H1 (cell line): ENCODE measurements around the gene ZDHHC9. TPM values are rescaled to one million over a fixed set of nuclear protein-coding genes. Genes with fewer than 3 reads are reported as not detected.

Experiments used
- CTCF ChIA-PET: fragments of 300-600 bp; sonication (Branson Sonifier 250); formaldehyde crosslinking; loops from one replicate; lab custom pipeline; 2021; ENCODE audit not compliant: partially characterized antibody; lab: Charles Lee
- POLR2A ChIA-PET: fragments of 300-600 bp; sonication (Branson Sonifier 250); formaldehyde crosslinking; loops from one replicate; lab custom pipeline; 2021; ENCODE audit warnings: inconsistent platforms; ENCODE audit not compliant: partially characterized antibody; lab: Charles Lee
- DNase-seq, 2 experiments: peaks; one replicate each; pipeline versions ENCODE4 v3.0.0 to v3.0.0-alpha.2; 2010 to 2022; ENCODE audit warnings: low spot score in 2 of 2, low read depth in 1 of 2, mixed read lengths in 1 of 2
- FAIRE-seq: peaks from 2 replicates; lab custom pipeline; 2011; peaks lifted over from hg19 to GRCh38; lab: Jason Lieb, UNC
- H2AFZ ChIP-seq: 2 replicates; pipeline ENCODE4 v1.8.1; 2012; ENCODE audit warnings: low read length, inconsistent platforms
- H2AK5ac ChIP-seq: 2 replicates; pipeline ENCODE4 v1.6.1; 2013; ENCODE audit warnings: low read depth, low read length
- H2BK120ac ChIP-seq: replicated peaks from 2 replicates; pipeline ENCODE3; 2013; ENCODE audit warnings: low read depth, low read length, inconsistent platforms
- H2BK12ac ChIP-seq: 2 replicates; pipeline ENCODE4 v1.6.1; 2013; ENCODE audit warnings: low read depth, low read length
- H2BK15ac ChIP-seq: 2 replicates; pipeline ENCODE4 v1.6.1; 2013; ENCODE audit warnings: low read length
- H2BK20ac ChIP-seq: 2 replicates; pipeline ENCODE4 v1.6.1; 2013; ENCODE audit warnings: low read length
- H2BK5ac ChIP-seq: 2 replicates; pipeline ENCODE4 v1.6.1; 2013; ENCODE audit warnings: low read depth, low read length
- H3K14ac ChIP-seq: 2 replicates; pipeline ENCODE4 v1.6.1; 2013; ENCODE audit warnings: inconsistent platforms; ENCODE audit not compliant: insufficient read length
- H3K18ac ChIP-seq: 2 replicates; pipeline ENCODE4 v1.6.1; 2013; ENCODE audit warnings: low read length; ENCODE audit errors: extremely low read depth
- H3K23ac ChIP-seq: 2 replicates; pipeline ENCODE4 v1.6.1; 2013; ENCODE audit warnings: inconsistent platforms; ENCODE audit not compliant: insufficient read length
- H3K23me2 ChIP-seq: 2 replicates; pipeline ENCODE4 v1.6.1; 2013; ENCODE audit warnings: low read depth, low read length
- H3K27ac ChIP-seq: 2 replicates; pipeline ENCODE4 v1.6.1; 2011; ENCODE audit warnings: low read depth, low read length, inconsistent platforms
- H3K27me3 ChIP-seq, 4 experiments: replicated peaks in 1 of 4; 1 replicate in 1 of 4; 2 replicates in 3 of 4; pipeline versions ENCODE4 v1.6.1 to v1.8.1; 2011 to 2013; ENCODE audit warnings: low read length in 3 of 4, mild to moderate bottlenecking in 3 of 4, inconsistent platforms in 2 of 4, mixed read lengths in 2 of 4, moderate library complexity in 1 of 4; ENCODE audit not compliant: control insufficient read depth in 3 of 4, insufficient read depth in 3 of 4; ENCODE audit errors: extremely low read depth in 1 of 4
- H3K36me3 ChIP-seq, 4 experiments: 2 replicates each; pipeline versions ENCODE4 v1.6.1 to v1.8.1; 2011 to 2013; ENCODE audit warnings: mild to moderate bottlenecking in 4 of 4, low read length in 3 of 4, moderate library complexity in 2 of 4, control low read depth in 1 of 4, inconsistent platforms in 1 of 4; ENCODE audit not compliant: insufficient read depth in 4 of 4, control insufficient read depth in 2 of 4
- H3K4ac ChIP-seq: replicated peaks from 2 replicates; pipeline ENCODE3; 2013; ENCODE audit warnings: low read length, low read depth, mixed read lengths, inconsistent platforms; ENCODE audit not compliant: insufficient read length
- H3K4me1 ChIP-seq, 4 experiments: replicated peaks in 1 of 4; 1 replicate in 1 of 4; 2 replicates in 3 of 4; pipeline versions ENCODE4 v1.6.1 to v1.8.1; 2011 to 2013; ENCODE audit warnings: low read length in 3 of 4, inconsistent platforms in 2 of 4, mixed read lengths in 1 of 4; ENCODE audit not compliant: insufficient read depth in 4 of 4, control insufficient read depth in 3 of 4
- H3K4me2 ChIP-seq, 2 experiments: 2 replicates each; pipeline versions ENCODE4 v1.6.1 to v1.8.1; 2011 to 2013; ENCODE audit warnings: low read depth in 2 of 2, low read length in 2 of 2, control low read depth in 1 of 2, inconsistent platforms in 1 of 2, mild to moderate bottlenecking in 1 of 2; ENCODE audit not compliant: insufficient read depth in 1 of 2
- H3K4me3 ChIP-seq, 4 experiments: fragments of 200-600, 300-600 bp in 1 of 4; sonication (generic), shearing (Covaris generic), sonication (Bioruptor Twin) in 1 of 4; 2 replicates each; pipeline versions ENCODE4 v1.5.1 to v1.8.1; 2011 to 2016; ENCODE audit warnings: low read length in 4 of 4, low read depth in 3 of 4, control low read depth in 2 of 4, inconsistent platforms in 2 of 4, mild to moderate bottlenecking in 2 of 4, mixed read lengths in 1 of 4, moderate library complexity in 1 of 4; ENCODE audit not compliant: insufficient read depth in 2 of 4; ENCODE audit errors: extremely low read depth in 1 of 4
- H3K56ac ChIP-seq: replicated peaks from 2 replicates; pipeline ENCODE3; 2013; ENCODE audit warnings: low read depth, mild to moderate bottlenecking, mixed read lengths, low read length, inconsistent platforms; ENCODE audit not compliant: insufficient read length
- H3K79me1 ChIP-seq: 2 replicates; pipeline ENCODE4 v1.6.1; 2013; ENCODE audit warnings: low read depth, low read length, control low read depth
- H3K79me2 ChIP-seq, 2 experiments: 2 replicates each; pipeline versions ENCODE4 v1.6.1 to v1.8.1; 2012 to 2013; ENCODE audit warnings: low read length in 2 of 2, mild to moderate bottlenecking in 2 of 2, inconsistent platforms in 1 of 2; ENCODE audit not compliant: insufficient read depth in 2 of 2, control insufficient read depth in 1 of 2
- H3K9ac ChIP-seq, 4 experiments: replicated peaks in 1 of 4; 1 replicate in 1 of 4; 2 replicates in 3 of 4; pipeline versions ENCODE4 v1.6.1 to v1.8.1; 2011 to 2013; ENCODE audit warnings: low read depth in 3 of 4, low read length in 3 of 4, control low read depth in 2 of 4, mild to moderate bottlenecking in 2 of 4, moderate library complexity in 2 of 4, inconsistent platforms in 1 of 4; ENCODE audit errors: extremely low read depth in 1 of 4
- H3K9me3 ChIP-seq, 2 experiments: 2 replicates each; pipeline versions ENCODE4 v1.6.1 to v1.8.1; 2012 to 2013; ENCODE audit warnings: mild to moderate bottlenecking in 2 of 2, moderate library complexity in 2 of 2, control low read depth in 1 of 2, inconsistent platforms in 1 of 2, low read depth in 1 of 2, low read length in 1 of 2, mixed read lengths in 1 of 2; ENCODE audit not compliant: insufficient read depth in 2 of 2
- H4K20me1 ChIP-seq, 2 experiments: replicated peaks in 1 of 2; 2 replicates each; pipeline versions ENCODE3 to v1.8.1; 2011 to 2013; ENCODE audit warnings: inconsistent platforms in 2 of 2, low read length in 2 of 2, mild to moderate bottlenecking in 1 of 2; ENCODE audit not compliant: insufficient read depth in 2 of 2, control insufficient read depth in 1 of 2
- H4K5ac ChIP-seq: 2 replicates; pipeline ENCODE4 v1.6.1; 2013; ENCODE audit warnings: low read length, low read depth, mixed read lengths, inconsistent platforms; ENCODE audit not compliant: insufficient read length
- H4K8ac ChIP-seq: 2 replicates; pipeline ENCODE4 v1.8.0; 2013; ENCODE audit warnings: mild to moderate bottlenecking, moderate library complexity, low read length, inconsistent platforms; ENCODE audit not compliant: insufficient read depth; ENCODE audit errors: extremely low read depth
- H4K91ac ChIP-seq: replicated peaks from 2 replicates; pipeline ENCODE3; 2013; ENCODE audit warnings: low read length, mixed read lengths, inconsistent platforms; ENCODE audit not compliant: insufficient read length
- E2F6 ChIP-seq: IDR thresholded peaks from 2 replicates; pipeline ENCODE4 v1.6.1; 2012; ENCODE audit warnings: inconsistent platforms
- GABPA ChIP-seq: IDR thresholded peaks from 2 replicates; pipeline ENCODE4 v1.6.1; 2011; ENCODE audit warnings: mild to moderate bottlenecking, low read length, moderate library complexity, borderline replicate concordance; ENCODE audit not compliant: insufficient read depth
- JUND ChIP-seq: IDR thresholded peaks from 2 replicates; pipeline ENCODE4 v1.6.1; 2011; ENCODE audit warnings: mild to moderate bottlenecking, improper control_type of control experiment, low read length
- TEAD4 ChIP-seq: IDR thresholded peaks from 2 replicates; pipeline ENCODE4 v1.6.1; 2012; ENCODE audit warnings: low read depth, low read length, inconsistent platforms, mixed read lengths
- YY1 ChIP-seq: IDR thresholded peaks from 2 replicates; pipeline ENCODE4 v1.6.1; 2011; ENCODE audit warnings: low read depth, mild to moderate bottlenecking, low read length
- WGBS, 2 experiments: shearing (Covaris generic) in 1 of 2; methylation state at CpG; one replicate each; pipeline versions ENCODE4 v1.1.6 to v1.1.7; 2013 to 2015; ENCODE audit warnings: low lambda C conversion rate in 2 of 2, mixed read lengths in 2 of 2, inconsistent platforms in 1 of 2, low coverage in 1 of 2, missing lambda C conversion rate in 1 of 2; ENCODE audit not compliant: insufficient replicate concordance in 2 of 2, insufficient coverage in 1 of 2, insufficient read length in 1 of 2; ENCODE audit errors: extremely low coverage in 1 of 2, missing lambda C conversion rate in 1 of 2; 5-methylcytosine and 5-hydroxymethylcytosine counted together
- polyA plus RNA-seq, 7 experiments: library from polyadenylated mRNA; depleted of rRNA in 3 of 7; stranded (reverse) in 5 of 7; unstranded in 2 of 7; fragments of >200 nt in 5 of 7; fragments of 200-250 nt in 2 of 7; gene quantifications; 1 replicate in 5 of 7; 2 replicates in 1 of 7; 4 replicates in 1 of 7; pipeline versions ENCODE4 v1.2.1 to v1.2.3, GENCODE V29; 2011 to 2013; ENCODE audit warnings: missing spikeins in 2 of 7, mixed read lengths in 2 of 7
- total RNA-seq: library from RNA; stranded (reverse); fragmentation: NEBNext Ultra II Directional; extraction: Animal tissue kit (Norgen Biotek cat#: 25700); gene quantifications from 2 replicates; pipeline ENCODE4 v1.2.1, GENCODE V29; 2021

Gene ZDHHC9
- total and polyA plus RNA-seq, 2 of the 8 experiments (the other 6 are each of a cell fraction or from before 2014, with no cell fraction given): 18.1 to 28.3 TPM

- Histone ChIP-seq H3K23ac (no peak overlapping the region), H3K27ac (no peak overlapping the region), H3K18ac (no peak overlapping the region), H3K9me3 (no peaks in the 10 kb centered on the region), H3K14ac (no peak overlapping the region), H3K4me3 (no peak overlapping the region), H2BK15ac (no peak overlapping the region), H2BK5ac (no peak overlapping the region), H4K5ac (no peak overlapping the region), H2BK20ac (no peak overlapping the region), H3K4ac (no peak overlapping the region), H3K56ac (no peak overlapping the region), H4K8ac (no peak overlapping the region)
- no peak for FAIRE-seq
- WGBS, 2 experiments: 100% methylated on average over 1 of the region's 2 CpGs; no CpG with 5 or more reads in 1 of the 2 experiments
- TF ChIP-seq GABPA (no peak), TEAD4 (no peak), E2F6 (no peak), YY1 (no peak), JUND (no peak)
- TF ChIP-seq, all 59 proteins: peak for 0
- no peak overlapping the region for H2BK12ac ChIP-seq
- H4K20me1 ChIP-seq: no peaks in the 10 kb centered on the region
- no peak for DNase-seq
- no peak overlapping the region for H3K9ac ChIP-seq
- no peaks in the 10 kb centered on the region for H3K27me3 ChIP-seq
- H2AK5ac ChIP-seq: no peak overlapping the region
- no peaks in the 10 kb centered on the region for H3K36me3 ChIP-seq
- POLR2A ChIA-PET: no interaction called here
- CTCF ChIA-PET: no interaction called here
- no peak overlapping the region for H4K91ac ChIP-seq
- no peak overlapping the region for H2AFZ ChIP-seq
- no peak overlapping the region for H3K4me2 ChIP-seq
- peaks cover 0 to 2% (median 0%) of the 10 kb centered on the region in 4 experiments; a peak in 1 of 7 replicates for H3K4me1 ChIP-seq
- no peaks in the 10 kb centered on the region for H3K79me2 ChIP-seq
- H3K23me2 ChIP-seq: no peaks in the 10 kb centered on the region
- H2BK120ac ChIP-seq: no peak overlapping the region
- no peaks in the 10 kb centered on the region for H3K79me1 ChIP-seq
Measured at GRCh38 chrX:129872524-129872923, 28.8 kb upstream of the ZDHHC9 start.
